Astrocyte (in vitro differentiated cells and primary cell): Measurements from ENCODE around the gene TRAT1. TPM values are rescaled to one million over a fixed set of nuclear protein-coding genes. Genes with fewer than 3 reads are reported as not detected.

Source experiments
- DNase-seq: peaks from one replicate; pipeline ENCODE4 v3.0.0-alpha.2; 2010; ENCODE audit warnings: low read depth
- FAIRE-seq: peaks from 2 replicates; lab custom pipeline; 2011; peaks lifted over from hg19 to GRCh38; lab: Jason Lieb, UNC
- H2AFZ ChIP-seq: 2 replicates; pipeline ENCODE4 v1.6.0; 2012; ENCODE audit warnings: low read depth, low read length, inconsistent platforms
- H3K27ac ChIP-seq: 2 replicates; pipeline ENCODE4 v1.5.1; 2011; ENCODE audit warnings: low read depth, low read length, inconsistent platforms
- H3K27me3 ChIP-seq: 2 replicates; pipeline ENCODE4 v1.6.0; 2011; ENCODE audit warnings: low read length, inconsistent platforms; ENCODE audit not compliant: insufficient read depth
- H3K36me3 ChIP-seq: 2 replicates; pipeline ENCODE4 v1.5.1; 2011; ENCODE audit warnings: low read length, inconsistent platforms; ENCODE audit not compliant: insufficient read depth
- H3K4me1 ChIP-seq: 2 replicates; pipeline ENCODE4 v1.5.1; 2011; ENCODE audit warnings: low read length, inconsistent platforms; ENCODE audit not compliant: insufficient read depth
- H3K4me2 ChIP-seq: 2 replicates; pipeline ENCODE4 v1.6.0; 2012; ENCODE audit warnings: low read length, inconsistent platforms
- H3K4me3 ChIP-seq: 2 replicates; pipeline ENCODE4 v1.5.1; 2011; ENCODE audit warnings: low read depth, mild to moderate bottlenecking, low read length, inconsistent platforms; ENCODE audit not compliant: insufficient read depth
- H3K79me2 ChIP-seq: 2 replicates; pipeline ENCODE4 v1.6.0; 2012; ENCODE audit warnings: mild to moderate bottlenecking, low read length, inconsistent platforms; ENCODE audit not compliant: insufficient read depth
- H3K9ac ChIP-seq: 2 replicates; pipeline ENCODE4 v1.6.0; 2012; ENCODE audit warnings: mild to moderate bottlenecking, low read length, inconsistent platforms
- H3K9me3 ChIP-seq: 2 replicates; pipeline ENCODE4 v1.5.1; 2012; ENCODE audit warnings: low read depth, mild to moderate bottlenecking, low read length, inconsistent platforms; ENCODE audit not compliant: insufficient read depth
- H4K20me1 ChIP-seq: 2 replicates; pipeline ENCODE4 v1.6.0; 2012; ENCODE audit warnings: low read length, inconsistent platforms; ENCODE audit not compliant: insufficient read depth
- H3K27ac Mint-ChIP-seq: one replicate; pipeline ENCODE4 v1.8.0; 2021; ENCODE audit warnings: mild to moderate bottlenecking, mixed read lengths; ENCODE audit not compliant: unreplicated experiment
- H3K27me3 Mint-ChIP-seq: one replicate; pipeline ENCODE4 v1.8.0; 2021; ENCODE audit warnings: low read depth, mixed read lengths; ENCODE audit not compliant: unreplicated experiment
- H3K36me3 Mint-ChIP-seq: one replicate; pipeline ENCODE4 v1.8.0; 2021; ENCODE audit warnings: low read depth, mixed read lengths; ENCODE audit not compliant: unreplicated experiment
- H3K4me1 Mint-ChIP-seq: one replicate; pipeline ENCODE4 v1.8.0; 2021; ENCODE audit warnings: low read depth, mixed read lengths; ENCODE audit not compliant: unreplicated experiment
- H3K4me3 Mint-ChIP-seq: one replicate; pipeline ENCODE4 v1.8.0; 2021; ENCODE audit warnings: mild to moderate bottlenecking, moderate library complexity, mixed read lengths; ENCODE audit not compliant: unreplicated experiment
- H3K9me3 Mint-ChIP-seq: one replicate; pipeline ENCODE4 v1.8.0; 2021; ENCODE audit warnings: mild to moderate bottlenecking, mixed read lengths; ENCODE audit not compliant: unreplicated experiment
- CTCF ChIP-seq: IDR thresholded peaks from 2 replicates; pipeline ENCODE4 v1.5.1; 2011; ENCODE audit warnings: low read depth, mild to moderate bottlenecking, inconsistent platforms, low read length, moderate library complexity; ENCODE audit not compliant: insufficient read depth
- EZH2 ChIP-seq: IDR thresholded peaks from 2 replicates; pipeline ENCODE4 v1.6.1; 2012; ENCODE audit warnings: mild to moderate bottlenecking, low read length, inconsistent platforms; ENCODE audit not compliant: insufficient read depth
- total RNA-seq: library from RNA; stranded (reverse); gene quantifications from 2 replicates; pipeline ENCODE4 v1.2.1, GENCODE V29; 2021

The TRAT1 gene
- total RNA-seq, 1 donor from 2014 or later: not detected

GRCh38 chr3:108887777-108888176 lies 65.2 kb downstream of the TRAT1 start:
- FAIRE-seq: no peak
- TF ChIP-seq CTCF (no peak), EZH2 (no peak)
- no peak for DNase-seq
- Histone ChIP-seq H3K36me3 (no peaks in the 10 kb centered on the region), H3K4me1 (no peaks in the 10 kb centered on the region), H3K4me3 (no peak overlapping the region), H3K27me3 (no peaks in the 10 kb centered on the region), H3K79me2 (no peaks in the 10 kb centered on the region), H3K9me3 (no peaks in the 10 kb centered on the region), H3K27ac (no peak overlapping the region), H4K20me1 (no peaks in the 10 kb centered on the region), H3K4me2 (no peak overlapping the region), H3K9ac (no peak overlapping the region), H2AFZ (no peak overlapping the region)
- Mint-ChIP-seq H3K4me1 (no peaks in the 10 kb centered on the region), H3K4me3 (no peak overlapping the region), H3K27me3 (peaks cover 3% of the 10 kb centered on the region), H3K9me3 (no peaks in the 10 kb centered on the region), H3K27ac (no peak overlapping the region), H3K36me3 (no peaks in the 10 kb centered on the region)

GRCh38 chr3:108891833-108892232 lies 69.2 kb downstream of the TRAT1 start:
- no peak overlapping the region for H3K27ac ChIP-seq
- no peaks in the 10 kb centered on the region for H3K36me3 ChIP-seq
- no peaks in the 10 kb centered on the region for H3K79me2 ChIP-seq
- no peaks in the 10 kb centered on the region for H3K4me1 ChIP-seq
- Mint-ChIP-seq H3K4me3 (no peak overlapping the region), H3K9me3 (no peaks in the 10 kb centered on the region), H3K27ac (no peak overlapping the region), H3K4me1 (no peaks in the 10 kb centered on the region), H3K27me3 (peaks cover 3% of the 10 kb centered on the region), H3K36me3 (no peaks in the 10 kb centered on the region)
- no peak overlapping the region for H2AFZ ChIP-seq
- H3K9me3 ChIP-seq: no peaks in the 10 kb centered on the region
- no peak overlapping the region for H3K9ac ChIP-seq
- H3K27me3 ChIP-seq: no peaks in the 10 kb centered on the region
- no peak overlapping the region for H3K4me2 ChIP-seq
- H4K20me1 ChIP-seq: no peaks in the 10 kb centered on the region
- TF ChIP-seq CTCF (no peak), EZH2 (no peak)
- no peak overlapping the region for H3K4me3 ChIP-seq
- DNase-seq (no peak), FAIRE-seq (no peak)

- TF ChIP-seq EZH2 (no peak), CTCF (no peak)
- H3K4me1 ChIP-seq: no peaks in the 10 kb centered on the region
- no peak for FAIRE-seq
- Mint-ChIP-seq H3K4me3 (no peak overlapping the region), H3K9me3 (no peaks in the 10 kb centered on the region), H3K4me1 (no peaks in the 10 kb centered on the region), H3K27ac (no peak overlapping the region), H3K36me3 (no peaks in the 10 kb centered on the region), H3K27me3 (peaks cover 3% of the 10 kb centered on the region)
- H3K4me3 ChIP-seq: no peak overlapping the region
- no peaks in the 10 kb centered on the region for H3K9me3 ChIP-seq
- no peaks in the 10 kb centered on the region for H4K20me1 ChIP-seq
- no peak for DNase-seq
- H3K36me3 ChIP-seq: no peaks in the 10 kb centered on the region
- no peak overlapping the region for H3K9ac ChIP-seq
- no peaks in the 10 kb centered on the region for H3K79me2 ChIP-seq
- H3K27me3 ChIP-seq: no peaks in the 10 kb centered on the region
- H3K27ac ChIP-seq: no peak overlapping the region
- H2AFZ ChIP-seq: no peak overlapping the region
- H3K4me2 ChIP-seq: no peak overlapping the region
These were observed 72.4 kb downstream of the TRAT1 start for GRCh38 chr3:108894981-108895380.
